ENCODE measurements around the gene STMN3. TPM values are rescaled to one million over a fixed set of nuclear protein-coding genes. Genes with fewer than 3 reads are reported as not detected.
"Not testable (repeated sequence)": the region's sequence is repeated elsewhere in the genome, so short reads cannot be mapped to it uniquely, and the experiment has no call there.

The STMN3 gene
- total RNA-seq, 1 experiment from 2014 or later = 42.7 TPM

DNA sequence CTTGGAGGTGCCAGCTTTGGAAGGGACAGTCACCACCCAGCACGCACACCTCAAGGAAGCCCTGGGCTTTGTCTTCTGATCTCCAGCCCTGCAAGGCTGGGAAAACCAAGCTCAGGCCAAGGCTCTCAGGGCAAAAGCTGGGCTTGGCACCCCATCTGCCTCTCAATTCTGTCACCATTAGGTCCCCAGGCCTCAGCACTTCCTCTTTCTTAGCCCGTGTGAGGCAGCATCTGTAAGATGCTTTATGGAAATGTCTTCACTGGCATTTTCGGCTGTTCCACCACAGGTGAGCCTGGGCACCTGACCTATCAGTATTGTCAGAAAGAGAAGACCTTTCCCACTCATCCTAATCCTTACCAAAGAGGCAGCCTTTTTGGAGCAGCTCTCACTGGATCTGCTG, 50.9 kb downstream of the STMN3 start:
- in situ Hi-C loops (cut with HindIII; ENCODE audit: low pct_unique_long_range_greater_than_20kb, low sequenced_read_pairs) (no loop called here), intact Hi-C loops (cut with micrococcal nuclease; ENCODE audit: unreplicated experiment) (no loop called here)
- no peak for TF ChIP-seq POLR2AphosphoS5 (IDR thresholded peaks at IDR 0.05; ENCODE audit: low read depth, low read length)
- TF ChIP-seq, protein P1, sequence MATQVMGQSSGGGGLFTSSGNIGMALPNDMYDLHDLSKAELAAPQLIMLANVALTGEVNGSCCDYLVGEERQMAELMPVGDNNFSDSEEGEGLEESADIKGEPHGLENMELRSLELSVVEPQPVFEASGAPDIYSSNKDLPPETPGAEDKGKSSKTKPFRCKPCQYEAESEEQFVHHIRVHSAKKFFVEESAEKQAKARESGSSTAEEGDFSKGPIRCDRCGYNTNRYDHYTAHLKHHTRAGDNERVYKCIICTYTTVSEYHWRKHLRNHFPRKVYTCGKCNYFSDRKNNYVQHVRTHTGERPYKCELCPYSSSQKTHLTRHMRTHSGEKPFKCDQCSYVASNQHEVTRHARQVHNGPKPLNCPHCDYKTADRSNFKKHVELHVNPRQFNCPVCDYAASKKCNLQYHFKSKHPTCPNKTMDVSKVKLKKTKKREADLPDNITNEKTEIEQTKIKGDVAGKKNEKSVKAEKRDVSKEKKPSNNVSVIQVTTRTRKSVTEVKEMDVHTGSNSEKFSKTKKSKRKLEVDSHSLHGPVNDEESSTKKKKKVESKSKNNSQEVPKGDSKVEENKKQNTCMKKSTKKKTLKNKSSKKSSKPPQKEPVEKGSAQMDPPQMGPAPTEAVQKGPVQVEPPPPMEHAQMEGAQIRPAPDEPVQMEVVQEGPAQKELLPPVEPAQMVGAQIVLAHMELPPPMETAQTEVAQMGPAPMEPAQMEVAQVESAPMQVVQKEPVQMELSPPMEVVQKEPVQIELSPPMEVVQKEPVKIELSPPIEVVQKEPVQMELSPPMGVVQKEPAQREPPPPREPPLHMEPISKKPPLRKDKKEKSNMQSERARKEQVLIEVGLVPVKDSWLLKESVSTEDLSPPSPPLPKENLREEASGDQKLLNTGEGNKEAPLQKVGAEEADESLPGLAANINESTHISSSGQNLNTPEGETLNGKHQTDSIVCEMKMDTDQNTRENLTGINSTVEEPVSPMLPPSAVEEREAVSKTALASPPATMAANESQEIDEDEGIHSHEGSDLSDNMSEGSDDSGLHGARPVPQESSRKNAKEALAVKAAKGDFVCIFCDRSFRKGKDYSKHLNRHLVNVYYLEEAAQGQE (IDR thresholded peaks at IDR 0.05; ENCODE audit: insufficient read depth in 1 of 2, low read depth in 2 of 2, low read length in 1 of 2) = no peak
- TF ChIP-seq TCF7L2 (IDR thresholded peaks at IDR 0.05; ENCODE audit: low read depth, low read length) = no peak
- TF ChIP-seq, protein P2, sequence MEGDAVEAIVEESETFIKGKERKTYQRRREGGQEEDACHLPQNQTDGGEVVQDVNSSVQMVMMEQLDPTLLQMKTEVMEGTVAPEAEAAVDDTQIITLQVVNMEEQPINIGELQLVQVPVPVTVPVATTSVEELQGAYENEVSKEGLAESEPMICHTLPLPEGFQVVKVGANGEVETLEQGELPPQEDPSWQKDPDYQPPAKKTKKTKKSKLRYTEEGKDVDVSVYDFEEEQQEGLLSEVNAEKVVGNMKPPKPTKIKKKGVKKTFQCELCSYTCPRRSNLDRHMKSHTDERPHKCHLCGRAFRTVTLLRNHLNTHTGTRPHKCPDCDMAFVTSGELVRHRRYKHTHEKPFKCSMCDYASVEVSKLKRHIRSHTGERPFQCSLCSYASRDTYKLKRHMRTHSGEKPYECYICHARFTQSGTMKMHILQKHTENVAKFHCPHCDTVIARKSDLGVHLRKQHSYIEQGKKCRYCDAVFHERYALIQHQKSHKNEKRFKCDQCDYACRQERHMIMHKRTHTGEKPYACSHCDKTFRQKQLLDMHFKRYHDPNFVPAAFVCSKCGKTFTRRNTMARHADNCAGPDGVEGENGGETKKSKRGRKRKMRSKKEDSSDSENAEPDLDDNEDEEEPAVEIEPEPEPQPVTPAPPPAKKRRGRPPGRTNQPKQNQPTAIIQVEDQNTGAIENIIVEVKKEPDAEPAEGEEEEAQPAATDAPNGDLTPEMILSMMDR (IDR thresholded peaks at IDR 0.05) = no peak
- no peak for TF ChIP-seq SIN3A (IDR thresholded peaks at IDR 0.05; ENCODE audit: borderline replicate concordance, insufficient read depth, low read depth, low read length)
- BruUV-seq (replicated peaks) = no TSS peak
- ChIA-PET POLR2A (no interaction called here), CTCF (no interaction called here)
- ATAC-seq (no peak), DNase-seq (ENCODE audit: low read depth, low spot score) (no peak)
- H3K27me3 ChIP-seq (ENCODE audit: control insufficient read depth, insufficient read depth, low read length) = no peaks in the 10 kb centered on the region
- no peaks in the 10 kb centered on the region for H3K9me3 ChIP-seq (ENCODE audit: control insufficient read depth, insufficient read depth, low read depth, low read length)
- H3K36me3 ChIP-seq (ENCODE audit: control insufficient read depth, insufficient read depth, low read length) = no peaks in the 10 kb centered on the region
- no peak overlapping the region for H3K4me3 ChIP-seq (ENCODE audit: low read depth in 2 of 2, low read length in 2 of 2)
- no peaks in the 10 kb centered on the region for H3K4me1 ChIP-seq (ENCODE audit: control insufficient read depth, insufficient read depth, low read length)
- no peak overlapping the region for H3K27ac ChIP-seq (ENCODE audit: low read length)

DNA sequence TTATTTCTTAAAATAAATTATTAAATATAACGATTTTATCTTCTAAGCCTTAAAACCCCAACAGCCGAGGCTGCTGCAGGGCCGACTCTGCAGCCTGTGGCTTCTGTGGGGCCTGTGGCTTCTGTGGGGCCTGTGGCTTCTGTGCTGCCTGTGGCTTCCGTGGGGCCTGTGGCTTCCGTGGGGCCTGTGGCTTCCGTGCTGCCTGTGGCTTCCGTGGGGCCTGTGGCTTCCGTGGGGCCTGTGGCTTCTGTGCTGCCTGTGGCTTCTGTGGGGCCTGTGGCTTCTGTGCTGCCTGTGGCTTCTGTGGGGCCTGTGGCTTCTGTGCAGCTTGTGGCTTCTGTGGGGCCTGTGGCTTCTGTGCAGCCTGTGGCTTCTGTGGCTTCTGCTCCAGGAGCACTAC, 51.5 kb downstream of the STMN3 start:
- DNase-seq (ENCODE audit: low read depth, low spot score); ATAC-seq; CTCF ChIA-PET; H3K36me3 ChIP-seq (ENCODE audit: control insufficient read depth, insufficient read depth, low read length); H3K4me3 ChIP-seq (ENCODE audit: low read depth in 2 of 2, low read length in 2 of 2); BruUV-seq (replicated peaks); H3K27ac ChIP-seq (ENCODE audit: low read length); POLR2A ChIA-PET; H3K27me3 ChIP-seq (ENCODE audit: control insufficient read depth, insufficient read depth, low read length); H3K9me3 ChIP-seq (ENCODE audit: control insufficient read depth, insufficient read depth, low read depth, low read length); H3K4me1 ChIP-seq (ENCODE audit: control insufficient read depth, insufficient read depth, low read length); intact Hi-C loops (cut with micrococcal nuclease; ENCODE audit: unreplicated experiment); in situ Hi-C loops (cut with HindIII; ENCODE audit: low pct_unique_long_range_greater_than_20kb, low sequenced_read_pairs): not testable (repeated sequence)

DNA sequence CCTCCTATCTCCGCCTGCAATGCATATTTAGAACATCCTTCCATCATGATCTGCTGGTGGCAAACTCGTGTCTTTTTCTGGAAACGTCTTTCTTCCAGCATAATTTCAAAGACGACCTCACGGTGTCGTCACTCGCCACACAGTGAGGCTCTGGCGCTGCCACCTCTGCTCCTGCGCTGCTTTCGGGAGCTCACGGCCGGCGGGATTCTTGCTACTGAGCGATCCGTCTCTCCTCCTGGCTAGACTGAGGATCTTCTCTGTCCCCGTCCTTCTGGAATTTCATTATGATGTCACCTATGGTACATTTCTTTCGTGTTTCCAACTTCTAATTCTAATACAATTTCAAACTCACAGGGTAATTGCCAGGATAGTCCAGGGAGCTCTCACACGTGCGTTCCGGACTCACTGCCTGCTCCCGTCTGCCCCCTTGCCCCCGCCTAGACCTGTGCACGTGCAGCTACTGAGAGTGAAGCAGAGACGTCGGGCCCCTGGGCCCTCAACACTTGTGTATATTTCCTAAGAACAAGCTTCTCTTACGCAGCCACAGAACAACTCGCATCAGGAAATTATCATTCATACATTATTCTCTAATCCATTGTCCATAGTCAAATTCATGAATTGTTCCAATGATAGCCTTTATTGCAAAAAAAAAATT, 53.7 kb downstream of the STMN3 start:
- DNase-seq (ENCODE audit: low read depth, low spot score) = no peak
- ChIA-PET POLR2A (no interaction called here), CTCF (interaction anchor here (0.7 kb wide), 1 partner anchor 357 kb away, joined by 3 read pairs; no protein-coding TSS in a partner anchor)
- intact Hi-C loops (cut with micrococcal nuclease; ENCODE audit: unreplicated experiment) = no loop called here
- no peak overlapping the region for H3K4me3 ChIP-seq (ENCODE audit: low read depth in 2 of 2, low read length in 2 of 2)
- H3K4me1 ChIP-seq (ENCODE audit: control insufficient read depth, insufficient read depth, low read length) = no peaks in the 10 kb centered on the region
- TF ChIP-seq, protein P1 (IDR thresholded peaks at IDR 0.05; ENCODE audit: insufficient read depth in 1 of 2, low read depth in 2 of 2, low read length in 1 of 2) = no peak
- TF ChIP-seq POLR2AphosphoS5 (IDR thresholded peaks at IDR 0.05; ENCODE audit: low read depth, low read length) (no peak), TCF7L2 (IDR thresholded peaks at IDR 0.05; ENCODE audit: low read depth, low read length) (no peak), SIN3A (IDR thresholded peaks at IDR 0.05; ENCODE audit: borderline replicate concordance, insufficient read depth, low read depth, low read length) (no peak)
- no peak for ATAC-seq
- H3K36me3 ChIP-seq (ENCODE audit: control insufficient read depth, insufficient read depth, low read length) = no peaks in the 10 kb centered on the region
- BruUV-seq (replicated peaks) = no TSS peak
- no peaks in the 10 kb centered on the region for H3K9me3 ChIP-seq (ENCODE audit: control insufficient read depth, insufficient read depth, low read depth, low read length)
- no peaks in the 10 kb centered on the region for H3K27me3 ChIP-seq (ENCODE audit: control insufficient read depth, insufficient read depth, low read length)
- H3K27ac ChIP-seq (ENCODE audit: low read length) = no peak overlapping the region
- in situ Hi-C loops (cut with HindIII; ENCODE audit: low pct_unique_long_range_greater_than_20kb, low sequenced_read_pairs) = loop anchor here (10.0 kb wide), 1 partner anchor 65 kb away; the partner anchor contains the start of gene PTK6
